ENCODE measurements around the gene NUDT4.

- TF ChIP-seq POLR2A (IDR thresholded peaks at IDR 0.05), result no peak
- TF ChIP-seq, protein P1, sequence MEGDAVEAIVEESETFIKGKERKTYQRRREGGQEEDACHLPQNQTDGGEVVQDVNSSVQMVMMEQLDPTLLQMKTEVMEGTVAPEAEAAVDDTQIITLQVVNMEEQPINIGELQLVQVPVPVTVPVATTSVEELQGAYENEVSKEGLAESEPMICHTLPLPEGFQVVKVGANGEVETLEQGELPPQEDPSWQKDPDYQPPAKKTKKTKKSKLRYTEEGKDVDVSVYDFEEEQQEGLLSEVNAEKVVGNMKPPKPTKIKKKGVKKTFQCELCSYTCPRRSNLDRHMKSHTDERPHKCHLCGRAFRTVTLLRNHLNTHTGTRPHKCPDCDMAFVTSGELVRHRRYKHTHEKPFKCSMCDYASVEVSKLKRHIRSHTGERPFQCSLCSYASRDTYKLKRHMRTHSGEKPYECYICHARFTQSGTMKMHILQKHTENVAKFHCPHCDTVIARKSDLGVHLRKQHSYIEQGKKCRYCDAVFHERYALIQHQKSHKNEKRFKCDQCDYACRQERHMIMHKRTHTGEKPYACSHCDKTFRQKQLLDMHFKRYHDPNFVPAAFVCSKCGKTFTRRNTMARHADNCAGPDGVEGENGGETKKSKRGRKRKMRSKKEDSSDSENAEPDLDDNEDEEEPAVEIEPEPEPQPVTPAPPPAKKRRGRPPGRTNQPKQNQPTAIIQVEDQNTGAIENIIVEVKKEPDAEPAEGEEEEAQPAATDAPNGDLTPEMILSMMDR (IDR thresholded peaks at IDR 0.05), result no peak
Observed at GRCh38 chr12:93393425-93393824, 15.7 kb downstream of the NUDT4 start.

Data from esophagus squamous epithelium (tissue), 4 donors.